Panc1 (cell line): Measurements from ENCODE around the gene CA9. TPM values are rescaled to one million over a fixed set of nuclear protein-coding genes. Genes with fewer than 3 reads are reported as not detected.
A peak's percentile ranks its signal among the peaks of the same experiment; 100 is the strongest.

Experiments
- ATAC-seq: fragments of 200-7000 bp; cut with Tn5 transposase; 2 replicates; pipeline ENCODE4 v1.9.1; 2020; ENCODE audit warnings: mild to moderate bottlenecking, moderate library complexity
- BruUV-seq: library from RNA; stranded (reverse); fragments of 400-500 nt; replicated peaks from 2 replicates; lab custom pipeline; 2021; lab: Mats Ljungman, UMichigan
- CTCF ChIA-PET: fragments of 300-600 bp; sonication (Branson Sonifier 250); formaldehyde crosslinking; loops from one replicate; lab custom pipeline; 2022; ENCODE audit warnings: antibody characterized with exemption; lab: Charles Lee
- POLR2A ChIA-PET: fragments of 300-600 bp; sonication (Branson Sonifier 250); formaldehyde crosslinking; loops from one replicate; lab custom pipeline; 2022; ENCODE audit warnings: antibody characterized with exemption; lab: Charles Lee
- DNase-seq: peaks from one replicate; pipeline ENCODE4 v3.0.0-alpha.2; 2010; ENCODE audit warnings: low read depth, low spot score
- H3K27ac ChIP-seq: 2 replicates; pipeline ENCODE4 v1.5.1; 2011; ENCODE audit warnings: mild to moderate bottlenecking, low read length, inconsistent platforms
- H3K27me3 ChIP-seq: fragments of 200-500 bp; sonication (Bioruptor generic); 2 replicates; pipeline ENCODE4 v1.6.0; 2014; ENCODE audit warnings: low read length, inconsistent platforms; ENCODE audit not compliant: control insufficient read depth, insufficient read depth
- H3K36me3 ChIP-seq: fragments of 200-500 bp; sonication (Bioruptor generic); 2 replicates; pipeline ENCODE4 v1.5.1; 2014; ENCODE audit warnings: inconsistent platforms, mild to moderate bottlenecking, low read length, moderate library complexity; ENCODE audit not compliant: control insufficient read depth, insufficient read depth
- H3K4me1 ChIP-seq: 2 replicates; pipeline ENCODE4 v1.5.1; 2011; ENCODE audit warnings: inconsistent platforms, mild to moderate bottlenecking, low read length, moderate library complexity; ENCODE audit not compliant: control insufficient read depth, insufficient read depth
- H3K4me3 ChIP-seq, 2 experiments: 2 replicates each; pipeline ENCODE4 v1.5.1; 2011 to 2012; ENCODE audit warnings: low read depth in 2 of 2, low read length in 2 of 2, mild to moderate bottlenecking in 2 of 2, inconsistent platforms in 1 of 2, moderate library complexity in 1 of 2
- H3K9me3 ChIP-seq: fragments of 200-500 bp; sonication (Bioruptor generic); 2 replicates; pipeline ENCODE4 v1.5.1; 2014; ENCODE audit warnings: low read depth, mild to moderate bottlenecking, inconsistent platforms, low read length, moderate library complexity; ENCODE audit not compliant: control insufficient read depth, insufficient read depth
- CTCF ChIP-seq: fragments of 450-650 bp; IDR thresholded peaks from 2 replicates; pipeline ENCODE4 v1.5.1; 2017; ENCODE audit warnings: mild to moderate bottlenecking
- POLR2AphosphoS5 ChIP-seq: IDR thresholded peaks from 2 replicates; pipeline ENCODE4 v1.6.1; 2012; ENCODE audit warnings: mild to moderate bottlenecking, low read depth, low read length, moderate library complexity
- REST ChIP-seq, 2 experiments: IDR thresholded peaks; 2 replicates each; pipeline ENCODE4 v1.6.1; 2011 to 2012; ENCODE audit warnings: low read depth in 2 of 2, control low read depth in 1 of 2, low read length in 1 of 2, mild to moderate bottlenecking in 1 of 2, moderate library complexity in 1 of 2; ENCODE audit not compliant: insufficient read depth in 1 of 2
- SIN3A ChIP-seq: IDR thresholded peaks from 2 replicates; pipeline ENCODE4 v1.6.1; 2012; ENCODE audit warnings: low read depth, mild to moderate bottlenecking, low read length, moderate library complexity, borderline replicate concordance; ENCODE audit not compliant: insufficient read depth
- TCF7L2 ChIP-seq: IDR thresholded peaks from 2 replicates; pipeline ENCODE4 v1.6.1; 2011; ENCODE audit warnings: mild to moderate bottlenecking, low read depth, low read length, inconsistent platforms
- in situ Hi-C: cut with HindIII; loops from 2 replicates; pipeline ENCODE4 v1.10.0; 2016; ENCODE audit warnings: low sequenced_read_pairs, low pct_unique_long_range_greater_than_20kb
- intact Hi-C: fragments of 100-400 bp; cut with micrococcal nuclease; formaldehyde crosslinking; loops from one replicate; pipeline ENCODE4 v1.10.0; 2022; ENCODE audit not compliant: unreplicated experiment
- total RNA-seq: library from RNA; stranded (reverse); gene quantifications from one replicate; pipeline ENCODE4 v1.2.1, GENCODE V29; 2021; ENCODE audit not compliant: unreplicated experiment

CA9 gene
- total RNA-seq, 1 experiment from 2014 or later, result 0.31 TPM

GRCh38 chr9:35658968-35659220 is 14.8 kb upstream of the CA9 start:
- Histone ChIP-seq H3K4me1 (peaks cover 49% of the 10 kb centered on the region), H3K27me3 (no peaks in the 10 kb centered on the region), H3K27ac (peak overlapping the region; percentile 94), H3K4me3 (peak overlapping the region; percentile 64 to 70), H3K9me3 (no peaks in the 10 kb centered on the region), H3K36me3 (peaks cover 3% of the 10 kb centered on the region)
- TF ChIP-seq REST (IDR thresholded peaks at IDR 0.05; ENCODE audit: insufficient read depth in 1 of 2, low read depth in 2 of 2, low read length in 1 of 2), result no peak
- no peak for TF ChIP-seq CTCF
- no peak for TF ChIP-seq POLR2AphosphoS5
- no peak for TF ChIP-seq SIN3A
- no peak for TF ChIP-seq TCF7L2
- intact Hi-C loops (loop anchor here (5.0 to 10.0 kb wide), 3 partner anchors 33 to 156 kb away; partner anchors contain the start of genes HINT2 and SPAG8), in situ Hi-C loops (no loop called here)
- ChIA-PET CTCF (interaction anchor here (0.8 to 1.0 kb wide), 3 partner anchors 9 to 74 kb away, joined by 3 to 4 read pairs (median 4); partner anchors contain the start of genes CREB3 and TLN1), POLR2A (interaction anchor here (0.7 to 1.6 kb wide), 5 partner anchors 21 to 74 kb away, joined by 3 to 4 read pairs (median 3); partner anchors contain the start of genes CREB3 and TLN1)
- BruUV-seq, result no TSS peak
- DNase-seq (no peak), ATAC-seq (peak; percentile 32)

- ATAC-seq, result no peak
- peaks cover 3% of the 10 kb centered on the region for H3K36me3 ChIP-seq
- H3K27ac ChIP-seq, result peak overlapping the region; percentile 94
- no peak for DNase-seq
- ChIA-PET CTCF (interaction anchor here (0.8 to 1.0 kb wide), 3 partner anchors 8 to 73 kb away, joined by 3 to 4 read pairs (median 4); partner anchors contain the start of genes CREB3 and TLN1), POLR2A (interaction anchor here (0.7 to 0.9 kb wide), 2 partner anchors 20 to 37 kb away, joined by 3 read pairs; no protein-coding TSS in a partner anchor)
- intact Hi-C loops, result loop anchor here (5.0 to 10.0 kb wide), 3 partner anchors 33 to 155 kb away; partner anchors contain the start of genes HINT2 and SPAG8
- in situ Hi-C loops, result no loop called here
- H3K9me3 ChIP-seq, result no peaks in the 10 kb centered on the region
- peak overlapping the region; percentile 64 to 70 for H3K4me3 ChIP-seq
- TF ChIP-seq REST (IDR thresholded peaks at IDR 0.05; ENCODE audit: insufficient read depth in 1 of 2, low read depth in 2 of 2, low read length in 1 of 2) (no peak), SIN3A (no peak), POLR2AphosphoS5 (no peak), TCF7L2 (no peak)
- H3K27me3 ChIP-seq, result no peaks in the 10 kb centered on the region
- BruUV-seq, result no TSS peak
- peaks cover 54% of the 10 kb centered on the region for H3K4me1 ChIP-seq
Observed at GRCh38 chr9:35659340-35659739, 14.4 kb upstream of the CA9 start.
